ENCODE results near the gene LIAS. TPM values are rescaled to one million over a fixed set of nuclear protein-coding genes. Genes with fewer than 3 reads are reported as not detected.
"Not testable (repeated sequence)": the region's sequence is repeated elsewhere in the genome, so short reads cannot be mapped to it uniquely, and the experiment has no call there.

The LIAS gene
- 10 to 100 TPM; 35.8 to 42.5 TPM for total RNA-seq

DNA sequence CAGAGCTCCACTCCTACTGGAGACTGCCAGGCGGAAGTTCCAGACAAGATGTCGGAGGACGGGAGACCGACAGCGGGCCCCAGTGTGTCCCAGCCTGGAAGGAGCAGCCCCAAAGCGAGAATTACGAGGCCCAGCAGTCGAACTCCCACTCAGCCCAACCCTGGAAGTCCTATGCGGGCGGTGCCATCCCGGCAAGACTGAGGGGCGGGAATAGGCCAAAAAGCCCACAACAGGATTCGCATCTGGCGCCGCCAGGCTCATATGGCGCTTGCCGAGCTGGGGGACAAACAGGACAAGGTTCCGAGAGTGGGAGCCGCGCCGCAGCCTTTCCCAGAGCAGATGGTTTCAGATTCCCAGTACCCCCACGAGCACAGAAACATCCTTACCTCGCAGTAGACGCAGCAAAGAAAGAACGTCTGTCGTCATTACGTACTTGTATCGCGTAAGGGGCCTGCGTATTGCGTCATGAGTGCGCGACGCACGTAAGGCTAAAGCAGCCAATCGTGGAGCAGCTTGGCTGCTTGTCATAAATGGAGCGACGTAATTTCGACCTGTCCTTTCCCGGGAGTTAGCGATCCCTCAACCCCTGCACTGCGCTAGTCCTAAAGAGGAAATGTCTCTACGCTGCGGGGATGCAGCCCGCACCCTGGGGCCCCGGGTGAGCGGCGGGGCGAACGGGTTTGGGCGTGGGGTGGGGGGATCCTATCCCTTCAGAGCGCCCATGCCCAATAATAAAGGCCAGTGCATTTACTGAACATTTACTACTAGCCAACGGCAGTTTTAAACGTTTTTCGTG, at the start of gene LIAS, which contains the start of gene RPL9:
Gene LIAS (plus strand): TSS at position 552 of the 796 bp plus-strand sequence. CDS start 62 bp downstream, at position 614.
Gene RPL9 (minus strand): TSS at position 418 of the 796 bp plus-strand sequence. CDS start 483 bp downstream, outside the sequence.
- CTCF ChIA-PET = interaction anchor here (0.5 to 4.3 kb wide), 4 partner anchors 10 to 468 kb away, joined by 3 to 31 read pairs (median 4); no protein-coding TSS in a partner anchor
- peak; percentile 96 for DNase-seq
- ATAC-seq = peak; percentile 86
- intact Hi-C loops (cut with micrococcal nuclease) = no loop called here
- H3K36me3 Mint-ChIP-seq (ENCODE audit: low read depth) = peaks cover 73% of the 10 kb centered on the region
- H3K27me3 Mint-ChIP-seq = no peaks in the 10 kb centered on the region
- peaks cover 45% of the 10 kb centered on the region for H3K4me1 Mint-ChIP-seq (ENCODE audit: low read depth)
- H3K27ac Mint-ChIP-seq = peak within 1 kb of the TSS; percentile 100
- peak within 1 kb of the TSS; percentile 98 for H3K4me3 Mint-ChIP-seq
- POLR2A ChIA-PET = interaction anchor here (0.6 to 5.5 kb wide), 20 partner anchors 11 to 1265 kb away, joined by 3 to 46 read pairs (median 3); partner anchors contain the start of genes RFC1, SMIM14 and UBE2K
- H3K9me3 Mint-ChIP-seq = no peaks in the 10 kb centered on the region
- TF ChIP-seq, protein P1, sequence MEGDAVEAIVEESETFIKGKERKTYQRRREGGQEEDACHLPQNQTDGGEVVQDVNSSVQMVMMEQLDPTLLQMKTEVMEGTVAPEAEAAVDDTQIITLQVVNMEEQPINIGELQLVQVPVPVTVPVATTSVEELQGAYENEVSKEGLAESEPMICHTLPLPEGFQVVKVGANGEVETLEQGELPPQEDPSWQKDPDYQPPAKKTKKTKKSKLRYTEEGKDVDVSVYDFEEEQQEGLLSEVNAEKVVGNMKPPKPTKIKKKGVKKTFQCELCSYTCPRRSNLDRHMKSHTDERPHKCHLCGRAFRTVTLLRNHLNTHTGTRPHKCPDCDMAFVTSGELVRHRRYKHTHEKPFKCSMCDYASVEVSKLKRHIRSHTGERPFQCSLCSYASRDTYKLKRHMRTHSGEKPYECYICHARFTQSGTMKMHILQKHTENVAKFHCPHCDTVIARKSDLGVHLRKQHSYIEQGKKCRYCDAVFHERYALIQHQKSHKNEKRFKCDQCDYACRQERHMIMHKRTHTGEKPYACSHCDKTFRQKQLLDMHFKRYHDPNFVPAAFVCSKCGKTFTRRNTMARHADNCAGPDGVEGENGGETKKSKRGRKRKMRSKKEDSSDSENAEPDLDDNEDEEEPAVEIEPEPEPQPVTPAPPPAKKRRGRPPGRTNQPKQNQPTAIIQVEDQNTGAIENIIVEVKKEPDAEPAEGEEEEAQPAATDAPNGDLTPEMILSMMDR (IDR thresholded peaks at IDR 0.05) = no peak

DNA sequence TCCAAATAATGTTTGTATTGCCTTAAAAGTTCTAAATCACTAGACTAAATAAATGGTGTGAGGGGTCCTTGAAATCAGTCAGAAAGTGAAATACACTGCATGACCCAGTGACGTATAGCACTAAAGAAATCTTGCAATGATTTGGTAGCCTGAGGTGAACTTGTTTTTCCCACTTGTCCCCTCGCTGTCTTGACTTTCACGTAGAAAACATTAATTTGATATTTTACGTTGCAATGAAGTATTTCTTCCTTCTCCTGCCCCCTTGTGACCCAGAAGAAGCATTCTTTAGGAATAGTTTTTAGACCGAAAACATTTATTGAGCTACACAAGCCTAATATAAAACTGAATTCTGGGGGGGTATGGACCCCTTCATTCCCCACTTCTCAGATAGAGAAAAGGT, 48.4 kb upstream of the LIAS start:
- H3K4me3 Mint-ChIP-seq = no peak overlapping the region
- no peaks in the 10 kb centered on the region for H3K9me3 Mint-ChIP-seq
- POLR2A ChIA-PET = no interaction called here
- CTCF ChIA-PET = interaction anchor here (0.8 to 1.4 kb wide), 3 partner anchors 22 to 225 kb away, joined by 3 to 5 read pairs (median 3); no protein-coding TSS in a partner anchor
- H3K4me1 Mint-ChIP-seq (ENCODE audit: low read depth) = peaks cover 3% of the 10 kb centered on the region
- DNase-seq (no peak), ATAC-seq (no peak)
- TF ChIP-seq, protein P1 (IDR thresholded peaks at IDR 0.05) = no peak
- intact Hi-C loops (cut with micrococcal nuclease) = no loop called here
- H3K27ac Mint-ChIP-seq = no peak overlapping the region
- no peaks in the 10 kb centered on the region for H3K27me3 Mint-ChIP-seq
- H3K36me3 Mint-ChIP-seq (ENCODE audit: low read depth) = no peaks in the 10 kb centered on the region

DNA sequence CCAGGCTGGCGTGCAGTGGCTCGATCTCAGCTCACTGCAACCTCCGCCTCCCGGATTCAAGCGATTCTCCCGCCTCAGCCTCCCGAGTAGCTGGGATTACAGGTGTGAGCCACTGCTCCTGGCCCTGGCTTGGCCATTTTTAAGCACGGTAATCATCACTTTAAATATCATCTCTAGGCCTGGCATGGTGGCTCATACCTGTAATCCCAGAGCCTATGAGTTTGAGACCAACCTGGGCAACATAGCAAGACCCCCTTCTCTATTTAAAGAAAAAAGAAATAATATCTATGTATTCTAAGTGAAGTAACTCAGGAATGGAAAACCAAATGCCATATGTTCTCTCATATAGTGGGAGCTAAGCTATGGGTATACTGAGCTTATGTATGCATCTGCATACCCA, 47.3 kb upstream of the LIAS start:
- H3K27me3 Mint-ChIP-seq; H3K4me1 Mint-ChIP-seq (ENCODE audit: low read depth); CTCF ChIA-PET; intact Hi-C loops (cut with micrococcal nuclease); H3K27ac Mint-ChIP-seq; H3K9me3 Mint-ChIP-seq; H3K4me3 Mint-ChIP-seq; ATAC-seq; H3K36me3 Mint-ChIP-seq (ENCODE audit: low read depth); DNase-seq: not testable (repeated sequence)
- POLR2A ChIA-PET = interaction anchor here (0.6 kb wide), 2 partner anchors 54 to 191 kb away, joined by 4 to 5 read pairs; no protein-coding TSS in a partner anchor

DNA sequence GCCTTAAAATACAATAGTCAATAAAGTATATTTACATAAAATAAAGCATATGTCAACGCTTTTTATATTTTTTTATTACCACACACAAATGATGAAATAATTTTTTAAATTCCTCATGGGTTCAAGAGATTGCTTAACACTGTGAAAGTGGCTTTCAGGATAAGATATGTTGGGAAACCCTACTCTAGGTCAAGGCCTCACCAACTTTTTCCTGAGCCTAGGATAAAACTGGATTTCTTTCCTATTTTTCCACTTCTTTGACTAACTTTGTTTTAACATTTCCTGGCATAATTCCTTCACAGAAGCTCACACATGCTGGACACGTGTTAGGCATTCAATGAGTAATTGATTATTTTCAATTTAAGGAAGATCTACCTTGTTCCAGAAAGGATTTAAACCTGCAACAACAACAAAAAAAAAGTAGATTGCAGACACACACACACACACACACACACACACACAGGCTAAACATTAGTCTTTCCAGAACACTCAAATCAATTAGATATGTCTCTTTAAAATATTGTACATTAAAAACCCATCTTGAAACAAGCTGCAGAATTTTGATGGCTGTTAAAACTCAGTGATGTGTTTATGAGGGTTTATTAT, 43.1 kb upstream of the LIAS start:
- no peaks in the 10 kb centered on the region for H3K9me3 Mint-ChIP-seq
- peaks cover 3% of the 10 kb centered on the region for H3K4me1 Mint-ChIP-seq (ENCODE audit: low read depth)
- ATAC-seq = no peak
- H3K36me3 Mint-ChIP-seq (ENCODE audit: low read depth) = no peaks in the 10 kb centered on the region
- ChIA-PET POLR2A (interaction anchor here (0.6 kb wide), 1 partner anchor 461 kb away, joined by 4 read pairs; no protein-coding TSS in a partner anchor), CTCF (no interaction called here)
- TF ChIP-seq, protein P1 (IDR thresholded peaks at IDR 0.05) = no peak
- no peak overlapping the region for H3K27ac Mint-ChIP-seq
- no peak overlapping the region for H3K4me3 Mint-ChIP-seq
- intact Hi-C loops (cut with micrococcal nuclease) = no loop called here
- no peak for DNase-seq
- H3K27me3 Mint-ChIP-seq = no peaks in the 10 kb centered on the region

DNA sequence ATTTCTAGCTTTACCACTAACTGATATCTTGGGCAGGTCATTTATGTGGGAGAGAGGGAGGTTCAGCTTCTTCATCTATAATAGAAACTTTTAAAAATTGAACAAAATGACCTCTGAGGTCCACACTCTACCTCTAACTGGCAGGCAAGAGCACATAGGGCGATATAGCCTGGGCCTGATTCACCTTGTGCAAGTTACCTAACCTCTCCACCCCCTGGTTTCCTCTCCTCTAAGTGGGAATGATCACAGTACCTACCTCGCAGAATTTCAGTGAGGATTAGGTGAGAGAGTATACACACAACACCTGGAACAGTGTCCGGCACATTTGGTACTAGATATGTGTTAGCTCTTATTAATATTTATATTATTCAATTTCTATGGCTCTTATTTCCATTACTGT, 36.6 kb upstream of the LIAS start:
- Mint-ChIP-seq H3K4me3 (no peak overlapping the region), H3K27me3 (no peaks in the 10 kb centered on the region), H3K9me3 (no peaks in the 10 kb centered on the region), H3K36me3 (ENCODE audit: low read depth) (no peaks in the 10 kb centered on the region), H3K4me1 (ENCODE audit: low read depth) (no peaks in the 10 kb centered on the region), H3K27ac (no peak overlapping the region)
- ChIA-PET CTCF (interaction anchor here (1.2 to 1.6 kb wide), 2 partner anchors 10 to 16 kb away, joined by 3 read pairs; partner anchors contain the start of gene KLB), POLR2A (no interaction called here)
- TF ChIP-seq, protein P1 (IDR thresholded peaks at IDR 0.05) = no peak
- DNase-seq (no peak), ATAC-seq (no peak)
- intact Hi-C loops (cut with micrococcal nuclease) = no loop called here

DNA sequence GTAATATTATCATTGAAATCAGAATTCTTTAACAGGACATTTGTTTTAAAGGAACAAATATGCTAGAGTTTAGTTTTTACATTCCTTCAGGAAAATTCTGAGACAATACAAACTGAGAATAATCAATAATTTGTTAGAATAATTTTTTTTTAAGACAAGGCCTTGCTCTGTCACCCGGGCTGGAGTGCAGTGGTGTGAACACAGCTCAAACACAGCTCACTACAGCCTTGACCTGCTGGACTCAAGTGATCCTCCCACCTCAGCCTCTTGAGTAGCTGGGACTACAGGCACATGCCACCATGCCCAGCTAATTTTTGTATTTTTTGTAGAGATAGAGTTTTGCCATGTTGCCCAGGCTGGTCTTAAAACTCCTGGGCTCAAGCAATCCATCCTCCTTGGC, 33.6 kb upstream of the LIAS start:
- H3K4me3 Mint-ChIP-seq; POLR2A ChIA-PET; ATAC-seq; H3K9me3 Mint-ChIP-seq; H3K27ac Mint-ChIP-seq; H3K36me3 Mint-ChIP-seq (ENCODE audit: low read depth); intact Hi-C loops (cut with micrococcal nuclease); H3K4me1 Mint-ChIP-seq (ENCODE audit: low read depth); H3K27me3 Mint-ChIP-seq; CTCF ChIA-PET; DNase-seq: not testable (repeated sequence)
